Neural progenitor cell (in vitro differentiated cells): ENCODE data around the gene CFAP410. TPM values are rescaled to one million over a fixed set of nuclear protein-coding genes. Genes with fewer than 3 reads are reported as not detected.

Source experiments
- DNase-seq: peaks from one replicate; pipeline ENCODE4 v3.0.0-alpha.2; 2016; ENCODE audit warnings: low spot score
- H2AFZ ChIP-seq: fragments of 200-600 bp; sonication (generic); replicated peaks from 2 replicates; pipeline ENCODE4 v1.6.1; 2016; ENCODE audit warnings: antibody characterized with exemption
- H3F3A ChIP-seq: fragments of 200-600 bp; sonication (generic); 2 replicates; pipeline ENCODE4 v1.6.1; 2016; ENCODE audit warnings: antibody characterized with exemption, low read depth
- H3K27ac ChIP-seq: fragments of 200-600 bp; sonication (generic); 2 replicates; pipeline ENCODE4 v1.5.1; 2016; ENCODE audit warnings: mild to moderate bottlenecking
- H3K27me3 ChIP-seq: fragments of 200-600 bp; sonication (generic); 2 replicates; pipeline ENCODE4 v1.6.1; 2016; ENCODE audit warnings: mild to moderate bottlenecking, moderate library complexity
- H3K36me3 ChIP-seq: fragments of 200-600 bp; sonication (generic); 2 replicates; pipeline ENCODE4 v1.5.1; 2016
- H3K4me1 ChIP-seq: fragments of 200-600 bp; sonication (generic); 2 replicates; pipeline ENCODE4 v1.6.1; 2016; ENCODE audit warnings: mixed run types
- H3K4me2 ChIP-seq: fragments of 200-600 bp; sonication (generic); 2 replicates; pipeline ENCODE4 v1.6.1; 2016
- H3K4me3 ChIP-seq: fragments of 200-600 bp; sonication (generic); 2 replicates; pipeline ENCODE4 v1.5.1; 2016
- H3K79me2 ChIP-seq: fragments of 200-600 bp; sonication (generic); 2 replicates; pipeline ENCODE4 v1.6.1; 2016; ENCODE audit warnings: low read depth
- H3K9ac ChIP-seq: fragments of 200-600 bp; sonication (generic); 2 replicates; pipeline ENCODE4 v1.6.1; 2016
- H3K9me3 ChIP-seq: fragments of 200-600 bp; sonication (generic); 2 replicates; pipeline ENCODE4 v1.5.1; 2016; ENCODE audit warnings: low read depth
- H4K20me1 ChIP-seq: fragments of 200-600 bp; sonication (generic); 2 replicates; pipeline ENCODE4 v1.6.1; 2016; ENCODE audit warnings: low read depth
- H3K27ac Mint-ChIP-seq: 3 replicates; pipeline ENCODE4 v1.8.0; 2021; ENCODE audit warnings: mixed read lengths
- H3K27me3 Mint-ChIP-seq: 2 replicates; pipeline ENCODE4 v1.8.0; 2022; ENCODE audit warnings: low read depth, mild to moderate bottlenecking, inconsistent platforms, moderate library complexity, mixed read lengths; ENCODE audit not compliant: insufficient read depth
- H3K36me3 Mint-ChIP-seq: 3 replicates; pipeline ENCODE4 v1.8.0; 2021; ENCODE audit warnings: mixed read lengths
- H3K4me1 Mint-ChIP-seq: 3 replicates; pipeline ENCODE4 v1.8.0; 2021; ENCODE audit warnings: mixed read lengths
- H3K4me3 Mint-ChIP-seq: 3 replicates; pipeline ENCODE4 v1.8.0; 2021; ENCODE audit warnings: mild to moderate bottlenecking, moderate library complexity, mixed read lengths
- H3K9me3 Mint-ChIP-seq: 3 replicates; pipeline ENCODE4 v1.8.0; 2020; ENCODE audit warnings: mixed read lengths
- EZH2 ChIP-seq: fragments of 200-600 bp; sonication (generic); IDR thresholded peaks from 2 replicates; pipeline ENCODE4 v1.6.1; 2017; ENCODE audit warnings: antibody characterized with exemption, mild to moderate bottlenecking, moderate library complexity
- EZH2phosphoT487 ChIP-seq: fragments of 200-600 bp; sonication (generic); IDR thresholded peaks from 2 replicates; pipeline ENCODE4 v1.6.1; 2017; ENCODE audit warnings: antibody characterized with exemption
- total RNA-seq: library from RNA; depleted of rRNA; stranded (reverse); fragments of >200 nt; gene quantifications from 2 replicates; pipeline ENCODE4 v1.2.3, GENCODE V29; 2015; ENCODE audit warnings: low replicate concordance
- TF ChIP-seq, protein P1 (sequence below): fragments of 200-600 bp; sonication (generic); IDR thresholded peaks from 2 replicates; pipeline ENCODE4 v1.5.1; 2017; ENCODE audit warnings: antibody characterized with exemption, mild to moderate bottlenecking

Gene CFAP410
- total RNA-seq, 1 donor from 2014 or later, result 7.5 TPM

DNA sequence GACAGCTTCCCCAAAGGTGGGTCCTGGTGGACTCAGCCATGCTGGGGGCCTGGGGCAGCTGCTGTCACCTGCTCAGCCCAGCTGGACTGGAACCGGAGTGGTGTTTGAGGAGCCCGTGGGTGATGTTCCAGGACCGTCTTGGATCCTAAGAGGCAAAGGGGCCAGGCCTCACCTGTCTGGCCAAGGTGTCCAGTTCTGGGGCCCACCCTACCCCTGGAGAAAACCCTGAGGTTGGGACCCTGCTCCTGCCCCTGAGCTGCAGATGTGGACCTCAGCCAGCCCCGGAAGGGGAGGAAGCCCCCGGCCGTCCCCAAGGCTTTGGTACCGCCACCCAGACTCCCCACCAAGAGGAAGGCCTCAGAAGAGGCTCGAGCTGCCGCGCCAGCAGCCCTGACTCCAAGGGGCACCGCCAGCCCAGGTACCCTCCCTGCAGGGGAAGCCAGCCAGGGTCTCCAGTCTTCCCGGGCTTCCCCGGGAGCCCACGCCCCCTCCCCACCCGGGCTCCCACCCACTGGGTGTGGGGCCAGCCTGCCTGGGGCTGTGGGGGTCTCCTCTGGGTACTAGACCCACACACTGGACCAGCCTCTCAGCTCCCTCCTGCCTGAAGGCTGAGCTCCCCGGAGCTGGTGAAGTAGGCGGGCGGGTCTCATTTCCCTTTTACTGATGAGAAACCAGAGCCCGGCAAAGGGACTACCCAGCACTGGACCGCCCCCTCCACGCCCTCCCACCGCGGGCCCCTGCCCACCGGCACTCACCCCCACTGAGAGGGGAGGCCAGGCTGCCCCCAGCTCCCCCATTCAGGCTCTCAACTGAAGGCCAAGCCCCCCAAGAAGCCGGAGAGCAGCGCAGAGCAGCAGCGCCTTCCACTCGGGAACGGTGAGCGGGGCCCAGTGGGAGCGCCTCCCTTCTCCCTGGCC, 52.2 kb downstream of the CFAP410 start:
- H4K20me1 ChIP-seq, result peaks cover 21% of the 10 kb centered on the region
- no peak overlapping the region for H3K27ac ChIP-seq
- no peak overlapping the region for H3K4me3 ChIP-seq
- peaks cover 58% of the 10 kb centered on the region for H3K27me3 ChIP-seq
- no peak for TF ChIP-seq EZH2phosphoT487
- TF ChIP-seq, protein P1, sequence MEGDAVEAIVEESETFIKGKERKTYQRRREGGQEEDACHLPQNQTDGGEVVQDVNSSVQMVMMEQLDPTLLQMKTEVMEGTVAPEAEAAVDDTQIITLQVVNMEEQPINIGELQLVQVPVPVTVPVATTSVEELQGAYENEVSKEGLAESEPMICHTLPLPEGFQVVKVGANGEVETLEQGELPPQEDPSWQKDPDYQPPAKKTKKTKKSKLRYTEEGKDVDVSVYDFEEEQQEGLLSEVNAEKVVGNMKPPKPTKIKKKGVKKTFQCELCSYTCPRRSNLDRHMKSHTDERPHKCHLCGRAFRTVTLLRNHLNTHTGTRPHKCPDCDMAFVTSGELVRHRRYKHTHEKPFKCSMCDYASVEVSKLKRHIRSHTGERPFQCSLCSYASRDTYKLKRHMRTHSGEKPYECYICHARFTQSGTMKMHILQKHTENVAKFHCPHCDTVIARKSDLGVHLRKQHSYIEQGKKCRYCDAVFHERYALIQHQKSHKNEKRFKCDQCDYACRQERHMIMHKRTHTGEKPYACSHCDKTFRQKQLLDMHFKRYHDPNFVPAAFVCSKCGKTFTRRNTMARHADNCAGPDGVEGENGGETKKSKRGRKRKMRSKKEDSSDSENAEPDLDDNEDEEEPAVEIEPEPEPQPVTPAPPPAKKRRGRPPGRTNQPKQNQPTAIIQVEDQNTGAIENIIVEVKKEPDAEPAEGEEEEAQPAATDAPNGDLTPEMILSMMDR, result no peak
- TF ChIP-seq EZH2, result no peak
- H3K4me1 Mint-ChIP-seq, result peaks cover 22% of the 10 kb centered on the region
- H3K79me2 ChIP-seq, result no peaks in the 10 kb centered on the region
- peaks cover 15% of the 10 kb centered on the region for H3F3A ChIP-seq
- H3K36me3 Mint-ChIP-seq, result no peaks in the 10 kb centered on the region
- no peak for DNase-seq
- no peaks in the 10 kb centered on the region for H3K9me3 ChIP-seq
- no peak overlapping the region for H3K27ac Mint-ChIP-seq
- H3K36me3 ChIP-seq, result no peaks in the 10 kb centered on the region
- H2AFZ ChIP-seq, result no peak overlapping the region
- H3K9ac ChIP-seq, result no peak overlapping the region
- H3K4me2 ChIP-seq, result no peak overlapping the region
- no peak overlapping the region for H3K4me3 Mint-ChIP-seq
- peaks cover 21% of the 10 kb centered on the region for H3K4me1 ChIP-seq
- no peaks in the 10 kb centered on the region for H3K9me3 Mint-ChIP-seq
- peaks cover 7% of the 10 kb centered on the region for H3K27me3 Mint-ChIP-seq

DNA sequence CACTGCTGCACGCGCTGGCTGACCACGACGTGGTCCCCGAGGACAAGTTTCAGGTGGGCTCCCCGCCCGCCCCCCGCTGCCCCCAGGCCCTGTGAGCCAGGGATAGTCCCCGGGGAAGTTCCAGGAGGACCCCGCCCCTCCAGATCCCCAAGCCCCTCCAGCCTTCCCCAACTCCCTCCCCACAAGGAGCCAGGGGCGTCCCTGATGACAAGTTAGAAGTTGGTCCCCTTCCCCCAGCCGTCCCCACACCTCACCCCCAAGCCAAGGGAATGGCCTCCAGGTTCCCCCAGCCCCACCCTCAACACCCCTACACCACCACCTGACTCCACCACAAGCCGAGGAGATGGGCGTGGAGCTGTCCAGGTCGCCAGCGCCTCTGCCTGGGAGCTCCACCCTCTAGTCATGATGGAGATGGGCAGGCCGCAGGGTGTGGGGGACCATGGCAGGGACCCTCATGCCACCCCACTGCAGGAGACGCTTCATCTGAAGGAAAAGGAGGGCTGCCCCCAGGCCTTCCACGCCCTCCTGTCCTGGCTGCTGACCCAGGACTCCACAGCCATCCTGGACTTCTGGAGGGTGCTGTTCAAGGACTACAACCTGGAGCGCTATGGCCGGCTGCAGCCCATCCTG, 53.0 kb downstream of the CFAP410 start:
- Histone ChIP-seq H3K9ac (no peak overlapping the region), H3K4me3 (no peak overlapping the region), H3K36me3 (no peaks in the 10 kb centered on the region), H3K9me3 (no peaks in the 10 kb centered on the region), H2AFZ (no peak overlapping the region), H3F3A (peaks cover 15% of the 10 kb centered on the region), H4K20me1 (peaks cover 21% of the 10 kb centered on the region), H3K27me3 (peaks cover 65% of the 10 kb centered on the region), H3K79me2 (no peaks in the 10 kb centered on the region), H3K27ac (no peak overlapping the region), H3K4me2 (peak overlapping the region; percentile 69), H3K4me1 (peaks cover 21% of the 10 kb centered on the region)
- Mint-ChIP-seq H3K27me3 (peaks cover 7% of the 10 kb centered on the region), H3K27ac (no peak overlapping the region), H3K36me3 (no peaks in the 10 kb centered on the region), H3K9me3 (no peaks in the 10 kb centered on the region), H3K4me3 (no peak overlapping the region), H3K4me1 (peaks cover 22% of the 10 kb centered on the region)
- TF ChIP-seq, protein P1, result no peak
- peak; percentile 9 for TF ChIP-seq EZH2
- no peak for TF ChIP-seq EZH2phosphoT487
- DNase-seq, result no peak

DNA sequence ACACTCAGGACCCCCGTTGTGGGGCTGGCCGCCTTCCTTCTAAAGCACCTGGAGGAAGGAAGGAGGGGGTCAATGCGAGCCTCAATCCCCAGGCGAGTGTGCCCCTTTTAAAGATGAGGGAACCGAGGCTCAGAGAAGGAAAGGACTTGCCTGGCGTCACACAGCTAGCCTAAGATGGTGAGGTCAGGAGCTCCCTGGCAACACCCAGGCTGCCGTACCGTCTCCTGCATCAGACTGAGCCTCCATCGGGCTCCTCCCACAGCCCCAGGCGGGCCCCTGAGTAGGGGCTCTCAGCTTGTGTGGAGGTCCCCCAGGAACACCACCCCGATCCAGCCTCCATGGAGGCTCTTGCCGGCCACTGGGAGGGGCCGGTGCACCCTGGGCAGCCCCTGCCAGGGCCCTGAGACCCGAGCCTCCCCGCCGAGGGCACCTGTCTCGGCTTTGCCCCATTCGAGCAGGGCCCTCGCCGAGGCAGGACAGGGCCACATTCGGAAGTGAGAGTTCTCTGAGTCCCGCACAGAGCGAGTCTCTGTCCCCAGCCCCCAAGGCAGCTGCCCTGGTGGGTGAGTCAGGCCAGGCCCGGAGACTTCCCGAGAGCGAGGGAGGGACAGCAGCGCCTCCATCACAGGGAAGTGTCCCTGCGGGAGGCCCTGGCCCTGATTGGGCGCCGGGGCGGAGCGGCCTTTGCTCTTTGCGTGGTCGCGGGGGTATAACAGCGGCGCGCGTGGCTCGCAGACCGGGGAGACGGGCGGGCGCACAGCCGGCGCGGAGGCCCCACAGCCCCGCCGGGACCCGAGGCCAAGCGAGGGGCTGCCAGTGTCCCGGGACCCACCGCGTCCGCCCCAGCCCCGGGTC, 53.8 kb downstream of the CFAP410 start, which contains the start of gene AIRE:
Gene AIRE, plus strand, starts transcription at position 739 of the 855 bp plus-strand sequence. CDS start 131 bp downstream, outside the sequence.
- Histone ChIP-seq H3K4me3 (peak within 1 kb of the TSS; percentile 30), H3K27ac (no peak within 1 kb of the TSS), H2AFZ (no peak within 1 kb of the TSS), H4K20me1 (peaks cover 21% of the 10 kb centered on the region), H3K27me3 (peaks cover 68% of the 10 kb centered on the region), H3K9me3 (no peaks in the 10 kb centered on the region), H3K36me3 (no peaks in the 10 kb centered on the region), H3K4me1 (peaks cover 21% of the 10 kb centered on the region), H3K4me2 (peak within 1 kb of the TSS; percentile 69), H3F3A (peaks cover 15% of the 10 kb centered on the region), H3K79me2 (no peaks in the 10 kb centered on the region), H3K9ac (no peak within 1 kb of the TSS)
- TF ChIP-seq EZH2phosphoT487, result no peak
- peak; percentile 54 for TF ChIP-seq EZH2
- TF ChIP-seq, protein P1, result no peak
- no peak within 1 kb of the TSS for H3K4me3 Mint-ChIP-seq
- H3K9me3 Mint-ChIP-seq, result no peaks in the 10 kb centered on the region
- no peaks in the 10 kb centered on the region for H3K36me3 Mint-ChIP-seq
- H3K4me1 Mint-ChIP-seq, result peaks cover 22% of the 10 kb centered on the region
- peak; percentile 40 for DNase-seq
- peaks cover 7% of the 10 kb centered on the region for H3K27me3 Mint-ChIP-seq
- H3K27ac Mint-ChIP-seq, result no peak within 1 kb of the TSS
